GM12878 (cell line): ENCODE data around the gene CACYBP.

ENCODE experiments used
- CHD2 ChIP-seq: IDR thresholded peaks from 2 replicates; pipeline ENCODE4 v1.6.1; 2011; ENCODE audit warnings: low read depth, low read length, improper control_type of control experiment, borderline replicate concordance
- CREM ChIP-seq: IDR thresholded peaks from 2 replicates; pipeline ENCODE4 v1.6.1; 2014; ENCODE audit warnings: antibody characterized with exemption, low read depth
- EZH2 ChIP-seq: IDR thresholded peaks from 2 replicates; pipeline ENCODE4 v1.6.1; 2012; ENCODE audit warnings: low read depth, mild to moderate bottlenecking, control low read depth, inconsistent platforms, low read length, borderline replicate concordance; ENCODE audit not compliant: control insufficient read depth
- FOXK2 ChIP-seq: fragments of 450-650 bp; IDR thresholded peaks from 2 replicates; pipeline ENCODE4 v1.6.1; 2017; ENCODE audit warnings: mild to moderate bottlenecking, moderate library complexity
- POLR2A ChIP-seq: IDR thresholded peaks from 2 replicates; pipeline ENCODE4 v1.6.1; 2011; ENCODE audit warnings: low read depth, mild to moderate bottlenecking, low read length
- RAD21 ChIP-seq: IDR thresholded peaks from 2 replicates; pipeline ENCODE4 v1.6.1; 2011; ENCODE audit warnings: mild to moderate bottlenecking, low read depth, low read length, moderate library complexity; ENCODE audit not compliant: insufficient read depth
- ZNF274 ChIP-seq: IDR thresholded peaks from one replicate; pipeline ENCODE4 v1.8.0; 2011; ENCODE audit not compliant: insufficient read length, insufficient read depth
- ZNF384 ChIP-seq: IDR thresholded peaks from 2 replicates; pipeline ENCODE4 v1.6.1; 2012; ENCODE audit warnings: low read depth, mild to moderate bottlenecking, low read length, improper control_type of control experiment, borderline replicate concordance
- TF ChIP-seq, protein P1 (sequence below), 3 experiments: IDR thresholded peaks in 2 of 3; conservative IDR thresholded peaks in 1 of 3; 2 replicates each; pipeline ENCODE4 v1.5.1; 2011; ENCODE audit warnings: low read depth in 3 of 3, low read length in 3 of 3, mild to moderate bottlenecking in 3 of 3, control low read depth in 2 of 3, moderate library complexity in 2 of 3, inconsistent platforms in 1 of 3, mixed read lengths in 1 of 3; ENCODE audit not compliant: control insufficient read depth in 2 of 3, insufficient read depth in 1 of 3; ENCODE audit errors: extremely low read depth in 1 of 3
- TF ChIP-seq, protein P2 (sequence below): IDR thresholded peaks from 2 replicates; pipeline ENCODE4 v1.6.1; 2011; ENCODE audit warnings: borderline replicate concordance, low read depth, mild to moderate bottlenecking, moderate library complexity, mixed read lengths, low read length; ENCODE audit not compliant: insufficient read depth; ENCODE audit errors: extremely low read length
- TF ChIP-seq, protein P3 (sequence below): IDR thresholded peaks from 2 replicates; pipeline ENCODE4 v1.6.1; 2011; ENCODE audit warnings: low read depth, low read length, improper control_type of control experiment, borderline replicate concordance

DNA sequence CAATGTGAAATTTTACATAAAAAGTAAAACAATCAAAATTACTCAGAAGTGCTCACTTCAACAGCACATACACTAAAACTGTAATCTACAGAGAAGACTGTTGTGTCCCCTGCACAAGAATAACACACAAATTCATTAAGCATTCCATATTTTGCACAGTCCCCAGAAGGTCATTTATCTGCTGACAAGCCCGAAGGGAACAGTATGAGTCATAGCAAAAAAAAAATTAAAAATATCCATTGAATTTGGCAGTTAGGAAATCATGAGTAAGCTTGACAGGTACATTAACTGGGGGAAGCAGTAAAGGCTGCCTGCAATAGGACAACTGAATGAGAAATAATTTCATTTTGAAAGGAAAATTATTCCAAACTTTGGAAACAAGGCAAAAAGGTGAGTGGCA, 3.3 kb upstream of the CACYBP start:
- TF ChIP-seq, protein P1, sequence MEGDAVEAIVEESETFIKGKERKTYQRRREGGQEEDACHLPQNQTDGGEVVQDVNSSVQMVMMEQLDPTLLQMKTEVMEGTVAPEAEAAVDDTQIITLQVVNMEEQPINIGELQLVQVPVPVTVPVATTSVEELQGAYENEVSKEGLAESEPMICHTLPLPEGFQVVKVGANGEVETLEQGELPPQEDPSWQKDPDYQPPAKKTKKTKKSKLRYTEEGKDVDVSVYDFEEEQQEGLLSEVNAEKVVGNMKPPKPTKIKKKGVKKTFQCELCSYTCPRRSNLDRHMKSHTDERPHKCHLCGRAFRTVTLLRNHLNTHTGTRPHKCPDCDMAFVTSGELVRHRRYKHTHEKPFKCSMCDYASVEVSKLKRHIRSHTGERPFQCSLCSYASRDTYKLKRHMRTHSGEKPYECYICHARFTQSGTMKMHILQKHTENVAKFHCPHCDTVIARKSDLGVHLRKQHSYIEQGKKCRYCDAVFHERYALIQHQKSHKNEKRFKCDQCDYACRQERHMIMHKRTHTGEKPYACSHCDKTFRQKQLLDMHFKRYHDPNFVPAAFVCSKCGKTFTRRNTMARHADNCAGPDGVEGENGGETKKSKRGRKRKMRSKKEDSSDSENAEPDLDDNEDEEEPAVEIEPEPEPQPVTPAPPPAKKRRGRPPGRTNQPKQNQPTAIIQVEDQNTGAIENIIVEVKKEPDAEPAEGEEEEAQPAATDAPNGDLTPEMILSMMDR (IDR thresholded peaks at IDR 0.05 in 2 of 3, conservative IDR thresholded peaks at IDR 0.05 in 1 of 3; ENCODE audit: control insufficient read depth in 2 of 3, extremely low read depth in 1 of 3, insufficient read depth in 1 of 3, low read depth in 3 of 3, low read length in 3 of 3) = no peak
- TF ChIP-seq RAD21 (no peak), CHD2 (no peak), ZNF384 (no peak), POLR2A (no peak), ZNF274 (no peak), CREM (no peak), FOXK2 (no peak), EZH2 (no peak)
- TF ChIP-seq, protein P2, sequence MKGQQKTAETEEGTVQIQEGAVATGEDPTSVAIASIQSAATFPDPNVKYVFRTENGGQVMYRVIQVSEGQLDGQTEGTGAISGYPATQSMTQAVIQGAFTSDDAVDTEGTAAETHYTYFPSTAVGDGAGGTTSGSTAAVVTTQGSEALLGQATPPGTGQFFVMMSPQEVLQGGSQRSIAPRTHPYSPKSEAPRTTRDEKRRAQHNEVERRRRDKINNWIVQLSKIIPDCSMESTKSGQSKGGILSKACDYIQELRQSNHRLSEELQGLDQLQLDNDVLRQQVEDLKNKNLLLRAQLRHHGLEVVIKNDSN = no peak
- TF ChIP-seq, protein P3, sequence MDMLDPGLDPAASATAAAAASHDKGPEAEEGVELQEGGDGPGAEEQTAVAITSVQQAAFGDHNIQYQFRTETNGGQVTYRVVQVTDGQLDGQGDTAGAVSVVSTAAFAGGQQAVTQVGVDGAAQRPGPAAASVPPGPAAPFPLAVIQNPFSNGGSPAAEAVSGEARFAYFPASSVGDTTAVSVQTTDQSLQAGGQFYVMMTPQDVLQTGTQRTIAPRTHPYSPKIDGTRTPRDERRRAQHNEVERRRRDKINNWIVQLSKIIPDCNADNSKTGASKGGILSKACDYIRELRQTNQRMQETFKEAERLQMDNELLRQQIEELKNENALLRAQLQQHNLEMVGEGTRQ = no peak
